Epithelial cell of esophagus (primary cell): Measurements from ENCODE around the gene CEP70.
"Not testable (repeated sequence)": the region's sequence is repeated elsewhere in the genome, so short reads cannot be mapped to it uniquely, and the experiment has no call there.

Experiments
- DNase-seq: peaks from one replicate; pipeline ENCODE4 v3.0.0; 2010; ENCODE audit warnings: low read depth
- H3K4me3 ChIP-seq: 2 replicates; pipeline ENCODE4 v1.5.1; 2011; ENCODE audit warnings: mild to moderate bottlenecking, low read length, control low read depth
- TF ChIP-seq, protein P1 (sequence below): IDR thresholded peaks from 2 replicates; pipeline ENCODE4 v1.5.1; 2011; ENCODE audit warnings: low read depth, mild to moderate bottlenecking, low read length, control low read depth, inconsistent platforms; ENCODE audit not compliant: insufficient read depth; ENCODE audit errors: missing control alignments

The CEP70 gene

DNA sequence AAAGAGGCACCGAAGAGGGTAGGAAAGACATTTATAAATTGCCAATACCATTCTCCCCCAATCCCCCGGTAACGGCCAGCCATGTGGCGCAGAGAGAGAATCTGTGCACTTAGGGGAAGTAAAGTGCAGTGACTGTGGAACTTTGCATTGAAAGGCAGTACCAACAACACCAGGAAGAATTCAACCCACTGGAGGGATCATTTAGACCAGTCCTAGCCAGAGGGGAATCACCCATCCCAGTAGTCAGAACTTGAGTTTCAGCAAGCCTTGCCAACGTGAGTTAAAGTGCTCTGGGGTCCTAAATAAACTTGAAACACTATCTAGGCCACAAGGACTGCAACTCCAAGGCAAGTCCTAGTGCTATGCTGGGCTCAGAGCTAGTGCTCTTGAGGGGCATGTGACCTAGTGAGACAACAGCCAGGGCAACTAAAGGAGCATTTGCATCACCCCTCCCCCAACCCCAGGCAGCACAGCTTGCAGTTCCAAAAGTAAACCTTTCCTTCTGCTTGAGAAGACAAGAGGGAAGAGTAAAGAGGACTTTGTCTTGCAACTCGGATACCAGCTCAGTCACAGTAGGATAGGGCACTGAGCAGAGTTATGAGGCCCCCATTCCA lies 15.0 kb downstream of the CEP70 start:
- no peak overlapping the region for H3K4me3 ChIP-seq
- DNase-seq = no peak
- TF ChIP-seq, protein P1, sequence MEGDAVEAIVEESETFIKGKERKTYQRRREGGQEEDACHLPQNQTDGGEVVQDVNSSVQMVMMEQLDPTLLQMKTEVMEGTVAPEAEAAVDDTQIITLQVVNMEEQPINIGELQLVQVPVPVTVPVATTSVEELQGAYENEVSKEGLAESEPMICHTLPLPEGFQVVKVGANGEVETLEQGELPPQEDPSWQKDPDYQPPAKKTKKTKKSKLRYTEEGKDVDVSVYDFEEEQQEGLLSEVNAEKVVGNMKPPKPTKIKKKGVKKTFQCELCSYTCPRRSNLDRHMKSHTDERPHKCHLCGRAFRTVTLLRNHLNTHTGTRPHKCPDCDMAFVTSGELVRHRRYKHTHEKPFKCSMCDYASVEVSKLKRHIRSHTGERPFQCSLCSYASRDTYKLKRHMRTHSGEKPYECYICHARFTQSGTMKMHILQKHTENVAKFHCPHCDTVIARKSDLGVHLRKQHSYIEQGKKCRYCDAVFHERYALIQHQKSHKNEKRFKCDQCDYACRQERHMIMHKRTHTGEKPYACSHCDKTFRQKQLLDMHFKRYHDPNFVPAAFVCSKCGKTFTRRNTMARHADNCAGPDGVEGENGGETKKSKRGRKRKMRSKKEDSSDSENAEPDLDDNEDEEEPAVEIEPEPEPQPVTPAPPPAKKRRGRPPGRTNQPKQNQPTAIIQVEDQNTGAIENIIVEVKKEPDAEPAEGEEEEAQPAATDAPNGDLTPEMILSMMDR = no peak

DNA sequence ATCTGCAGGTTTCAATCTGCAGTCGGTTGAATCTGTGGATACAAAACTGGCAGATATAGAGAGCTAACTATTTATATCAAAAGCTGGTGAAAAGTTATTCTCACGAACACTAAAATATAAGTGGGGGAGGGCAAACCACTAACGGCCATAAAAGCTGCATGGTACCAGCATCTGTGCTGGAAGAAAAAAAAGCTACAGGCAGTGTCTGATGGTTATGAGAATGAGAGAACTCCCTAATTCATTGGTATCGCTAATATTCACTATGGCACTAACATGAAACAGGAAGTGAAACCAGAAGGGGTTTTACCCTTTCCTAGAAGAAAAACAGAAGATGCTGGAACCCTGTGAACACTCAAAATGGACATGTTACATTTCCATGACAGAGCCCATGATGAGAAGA lies 15.9 kb downstream of the CEP70 start:
- TF ChIP-seq, protein P1 = no peak
- H3K4me3 ChIP-seq = no peak overlapping the region
- DNase-seq = no peak

DNA sequence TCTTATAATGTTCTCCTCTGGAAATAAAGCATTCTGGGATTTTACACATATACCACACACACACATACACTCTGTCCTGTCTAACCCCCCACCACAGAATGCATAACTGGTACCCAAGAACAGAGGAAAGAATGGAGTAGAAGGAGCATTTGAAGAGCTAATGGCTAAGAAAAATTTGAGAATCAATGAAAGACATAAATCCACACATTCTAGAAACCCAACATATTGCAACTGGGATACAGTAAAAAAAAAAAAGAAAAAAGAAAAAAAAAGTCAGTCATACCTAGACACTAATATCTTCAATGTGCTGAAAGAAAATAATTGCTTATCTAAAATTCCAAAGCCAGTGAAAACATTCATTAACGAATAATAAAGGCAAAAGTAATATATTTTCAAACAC lies 20.9 kb downstream of the CEP70 start:
- no peak for DNase-seq
- TF ChIP-seq, protein P1 = no peak
- no peak overlapping the region for H3K4me3 ChIP-seq

DNA sequence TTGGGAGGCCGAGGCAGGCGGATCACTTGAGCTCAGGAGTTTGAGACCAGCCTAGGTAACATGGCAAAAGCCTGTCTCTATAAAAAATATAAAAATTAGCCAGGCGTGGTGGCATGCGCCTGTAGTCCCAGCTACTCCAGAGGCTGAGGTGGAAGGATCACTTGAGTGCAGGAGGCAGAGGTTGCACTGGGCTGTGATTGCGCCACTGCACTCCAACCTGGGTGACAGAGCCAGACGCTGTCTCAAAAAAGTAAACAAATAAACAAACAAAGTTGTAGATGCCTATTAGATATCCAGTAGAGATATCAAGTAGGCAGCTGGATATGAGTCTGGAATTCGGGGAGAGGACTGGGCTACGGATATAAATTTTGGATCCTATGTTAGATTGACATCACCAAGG lies 24.4 kb downstream of the CEP70 start:
- not testable (repeated sequence) for DNase-seq, H3K4me3 ChIP-seq

DNA sequence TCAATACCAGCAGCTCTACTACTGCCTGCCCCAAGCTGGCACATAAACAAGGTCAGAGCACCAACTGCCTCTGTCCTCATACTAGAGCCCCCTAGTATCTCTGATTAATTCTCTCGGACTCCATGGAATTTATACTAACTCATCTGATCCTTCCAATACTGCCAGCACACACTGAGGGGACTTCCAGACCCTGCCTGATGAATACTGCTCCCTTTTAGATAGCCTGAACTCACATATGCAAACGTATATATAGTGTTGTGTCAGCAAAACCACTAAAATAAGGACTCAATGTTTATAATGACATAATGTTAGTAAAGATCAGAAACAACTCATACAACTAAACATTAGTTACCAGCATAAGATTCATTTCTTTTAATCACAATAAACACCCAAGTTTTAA lies 25.0 kb downstream of the CEP70 start:
- TF ChIP-seq, protein P1 = no peak
- H3K4me3 ChIP-seq = no peak overlapping the region
- no peak for DNase-seq

DNA sequence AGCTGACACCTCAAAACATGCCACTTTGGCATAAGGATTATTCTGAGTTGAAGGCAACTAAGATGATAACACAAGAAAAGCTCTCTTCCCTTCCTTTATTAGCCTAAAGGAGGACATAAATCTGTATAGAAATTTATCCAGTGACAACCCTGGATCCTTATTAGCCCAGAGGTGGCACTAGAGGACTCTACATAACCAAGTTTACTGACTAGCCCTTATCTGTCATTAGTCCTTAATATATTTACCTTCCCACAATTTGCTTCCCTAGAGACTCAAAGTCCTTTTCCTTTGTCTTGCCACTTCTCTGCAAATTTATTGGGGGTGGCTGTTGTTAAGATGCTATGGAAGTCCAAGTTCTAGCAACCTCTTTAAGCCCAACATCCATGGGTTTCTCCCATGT lies 26.7 kb downstream of the CEP70 start:
- no peak overlapping the region for H3K4me3 ChIP-seq
- DNase-seq = no peak
- TF ChIP-seq, protein P1 = peak; percentile 4

DNA sequence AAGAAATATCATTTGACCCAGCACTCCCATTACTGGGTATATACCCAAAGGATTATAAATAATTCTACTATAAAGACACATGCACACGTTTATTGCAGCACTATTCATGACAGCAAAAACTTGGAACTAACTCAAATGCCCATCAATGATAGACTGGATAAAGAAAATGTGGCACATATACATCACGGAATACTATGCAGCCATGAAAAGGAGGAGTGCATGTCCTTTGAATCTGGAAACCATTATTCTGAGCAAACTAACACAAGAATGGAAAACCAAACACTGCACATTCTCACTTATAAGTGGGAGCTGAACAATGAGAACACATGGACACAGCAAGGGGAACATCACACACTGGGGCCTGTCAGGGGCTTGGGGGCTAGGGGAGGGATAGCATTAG lies 27.8 kb downstream of the CEP70 start:
- not testable (repeated sequence) for DNase-seq, H3K4me3 ChIP-seq

DNA sequence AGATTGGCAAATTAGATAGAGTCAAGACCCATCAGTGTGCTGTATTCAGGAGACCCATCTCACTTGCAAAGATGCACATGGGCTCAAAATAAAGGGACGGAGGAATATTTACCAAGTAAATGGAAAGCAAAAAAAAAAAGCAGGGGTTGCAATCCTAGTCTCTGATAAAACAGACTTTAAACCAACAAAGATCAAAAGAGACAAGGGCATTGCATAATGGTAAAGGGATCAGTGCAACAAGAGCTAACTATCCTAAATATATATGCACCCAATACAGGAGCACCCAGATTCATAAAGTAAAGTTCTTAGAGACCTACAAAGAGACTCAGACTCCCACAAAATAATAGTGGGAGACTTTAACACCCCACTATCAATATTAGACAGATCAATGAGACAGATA lies 31.2 kb downstream of the CEP70 start:
- not testable (repeated sequence) for DNase-seq, H3K4me3 ChIP-seq

DNA sequence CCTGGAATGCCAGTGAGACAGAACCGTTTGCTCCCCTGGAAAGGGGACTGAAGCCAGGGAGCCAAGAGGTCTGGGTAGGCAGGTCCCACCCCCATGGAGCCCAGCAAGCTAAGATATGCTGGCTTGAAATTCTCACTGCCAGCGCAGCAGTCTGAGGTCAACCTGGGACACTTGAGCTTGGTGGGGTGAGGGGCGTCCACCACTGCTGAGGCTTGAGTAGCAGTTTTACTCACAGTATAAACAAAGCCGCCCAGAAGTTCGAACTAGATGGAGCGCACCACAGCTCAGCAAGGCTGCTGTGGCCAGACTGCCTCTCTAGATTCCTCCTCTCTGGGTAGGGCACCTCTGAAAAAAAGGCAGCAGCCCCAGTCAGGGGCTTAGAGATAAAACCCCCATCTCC lies 33.6 kb downstream of the CEP70 start:
- no peak for DNase-seq
- TF ChIP-seq, protein P1 = no peak
- H3K4me3 ChIP-seq = no peak overlapping the region
